Measurements from ENCODE around the gene KIFC1.

The KIFC1 gene

GRCh38 chr6:33450434-33450833, 58.8 kb downstream of the KIFC1 start:
- no peak for TF ChIP-seq EZH2phosphoT487 (IDR thresholded peaks at IDR 0.05; ENCODE audit: low read length)
- no peak for TF ChIP-seq CTCF (IDR thresholded peaks at IDR 0.05; ENCODE audit: low read length)
- TF ChIP-seq EZH2 (optimal IDR thresholded peaks at IDR 0.05; ENCODE audit: low read depth, low read length): no peak
- H3K27me3 ChIP-seq (replicated peaks; ENCODE audit: insufficient read depth, low read length): no peaks in the 10 kb centered on the region
- no peaks in the 10 kb centered on the region for H3F3A ChIP-seq (ENCODE audit: insufficient read depth, low read length)
- H4K20me1 ChIP-seq (ENCODE audit: insufficient read depth, low read length): no peaks in the 10 kb centered on the region
- DNase-seq: no peak
- no peak overlapping the region for H3K4me2 ChIP-seq (ENCODE audit: low read depth, low read length)
- no peaks in the 10 kb centered on the region for H3K9me3 ChIP-seq (replicated peaks; ENCODE audit: insufficient read depth, low read length)
- H3K27ac ChIP-seq (ENCODE audit: low read length): no peak overlapping the region
- no peak overlapping the region for H3K4me3 ChIP-seq (ENCODE audit: low read length)
- no peaks in the 10 kb centered on the region for H3K36me3 ChIP-seq (replicated peaks; ENCODE audit: insufficient read depth, low read length)
- no peaks in the 10 kb centered on the region for H3K9me2 ChIP-seq (replicated peaks; ENCODE audit: insufficient read depth, low read length)
- H2AFZ ChIP-seq (ENCODE audit: low read length): no peak overlapping the region
- H3K9ac ChIP-seq (ENCODE audit: low read length): no peak overlapping the region
- H3K79me2 ChIP-seq (ENCODE audit: low read length): peaks cover 18% of the 10 kb centered on the region
- no peaks in the 10 kb centered on the region for H3K4me1 ChIP-seq (ENCODE audit: low read length)

- no peaks in the 10 kb centered on the region for H4K20me1 ChIP-seq (ENCODE audit: insufficient read depth, low read length)
- TF ChIP-seq EZH2phosphoT487 (IDR thresholded peaks at IDR 0.05; ENCODE audit: low read length) (no peak), CTCF (IDR thresholded peaks at IDR 0.05; ENCODE audit: low read length) (no peak), EZH2 (optimal IDR thresholded peaks at IDR 0.05; ENCODE audit: low read depth, low read length) (no peak)
- H3K9ac ChIP-seq (ENCODE audit: low read length): no peak overlapping the region
- no peaks in the 10 kb centered on the region for H3F3A ChIP-seq (ENCODE audit: insufficient read depth, low read length)
- no peak overlapping the region for H2AFZ ChIP-seq (ENCODE audit: low read length)
- no peak for DNase-seq
- no peaks in the 10 kb centered on the region for H3K9me3 ChIP-seq (replicated peaks; ENCODE audit: insufficient read depth, low read length)
- H3K4me2 ChIP-seq (ENCODE audit: low read depth, low read length): no peak overlapping the region
- no peak overlapping the region for H3K4me3 ChIP-seq (ENCODE audit: low read length)
- H3K9me2 ChIP-seq (replicated peaks; ENCODE audit: insufficient read depth, low read length): no peaks in the 10 kb centered on the region
- no peak overlapping the region for H3K27ac ChIP-seq (ENCODE audit: low read length)
- peaks cover 20% of the 10 kb centered on the region for H3K79me2 ChIP-seq (ENCODE audit: low read length)
- H3K4me1 ChIP-seq (ENCODE audit: low read length): no peaks in the 10 kb centered on the region
- H3K36me3 ChIP-seq (replicated peaks; ENCODE audit: insufficient read depth, low read length): no peaks in the 10 kb centered on the region
- no peaks in the 10 kb centered on the region for H3K27me3 ChIP-seq (replicated peaks; ENCODE audit: insufficient read depth, low read length)
Observed at GRCh38 chr6:33451606-33452005, 60.0 kb downstream of the KIFC1 start.

- Histone ChIP-seq H3K4me3 (ENCODE audit: low read length) (no peak overlapping the region), H3K27ac (ENCODE audit: low read length) (no peak overlapping the region)
- no peak for DNase-seq
Observed at GRCh38 chr6:33452496-33452895, 60.9 kb downstream of the KIFC1 start.

More at GRCh38 chr6:33452496-33452895, 60.9 kb downstream of the KIFC1 start:
- Histone ChIP-seq H4K20me1 (ENCODE audit: insufficient read depth, low read length) (no peaks in the 10 kb centered on the region), H3K36me3 (replicated peaks; ENCODE audit: insufficient read depth, low read length) (no peaks in the 10 kb centered on the region), H3K9me3 (replicated peaks; ENCODE audit: insufficient read depth, low read length) (no peaks in the 10 kb centered on the region), H3F3A (ENCODE audit: insufficient read depth, low read length) (no peaks in the 10 kb centered on the region), H2AFZ (ENCODE audit: low read length) (no peak overlapping the region), H3K27me3 (replicated peaks; ENCODE audit: insufficient read depth, low read length) (no peaks in the 10 kb centered on the region), H3K4me1 (ENCODE audit: low read length) (no peaks in the 10 kb centered on the region), H3K4me2 (ENCODE audit: low read depth, low read length) (no peak overlapping the region), H3K79me2 (ENCODE audit: low read length) (peaks cover 20% of the 10 kb centered on the region), H3K9me2 (replicated peaks; ENCODE audit: insufficient read depth, low read length) (no peaks in the 10 kb centered on the region), H3K9ac (ENCODE audit: low read length) (no peak overlapping the region)
- no peak for TF ChIP-seq EZH2phosphoT487 (IDR thresholded peaks at IDR 0.05; ENCODE audit: low read length)
- TF ChIP-seq CTCF (IDR thresholded peaks at IDR 0.05; ENCODE audit: low read length): no peak
- no peak for TF ChIP-seq EZH2 (optimal IDR thresholded peaks at IDR 0.05; ENCODE audit: low read depth, low read length)

Measured in MM.1S (cell line).